GM18502 (cell line): ENCODE data around the gene IRF2BPL.
"Not testable (repeated sequence)": the region's sequence is repeated elsewhere in the genome, so short reads cannot be mapped to it uniquely, and the experiment has no call there.

Source experiments
- ATAC-seq: cut with Tn5 transposase; IDR thresholded peaks from one replicate; pipeline ENCODE4 v1.9.1; 2021; ENCODE audit warnings: mild to moderate bottlenecking; ENCODE audit not compliant: unreplicated experiment, poor library complexity

IRF2BPL gene

DNA sequence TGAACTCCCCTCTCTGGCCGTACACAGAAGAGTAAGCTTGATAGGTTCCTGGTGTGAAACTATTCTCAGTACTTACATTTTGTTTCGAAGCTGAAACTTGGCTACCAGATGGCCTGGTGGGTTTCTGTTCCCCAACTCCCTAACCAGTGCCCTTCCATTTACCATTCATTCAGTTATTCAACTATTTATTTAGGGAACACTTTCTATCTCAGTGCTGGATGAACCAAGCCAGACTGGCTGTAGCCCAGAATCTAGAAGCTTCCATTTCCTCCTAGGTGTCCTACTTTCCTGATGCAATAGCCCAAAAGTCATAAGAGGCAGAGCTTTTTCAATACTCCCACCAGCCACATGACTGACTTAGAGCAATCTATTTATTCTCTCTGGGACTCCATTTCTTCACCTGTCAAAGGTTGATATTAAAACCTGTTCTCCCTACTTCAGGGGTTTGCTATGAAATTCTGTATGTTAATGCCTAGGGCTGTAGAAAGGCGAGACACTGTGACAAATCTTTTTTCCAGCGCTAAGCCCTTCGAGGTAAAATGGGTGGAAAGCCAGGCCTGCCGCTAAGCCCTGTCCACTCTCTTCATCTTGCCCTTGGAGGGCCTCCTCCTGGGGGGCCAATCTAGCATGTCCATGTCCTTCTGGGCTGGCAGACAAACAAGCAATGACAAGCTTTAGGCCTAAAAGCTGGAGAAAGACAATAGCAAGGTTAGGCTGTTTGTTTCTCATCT lies 8.1 kb upstream of the IRF2BPL start:
- no peak for ATAC-seq

DNA sequence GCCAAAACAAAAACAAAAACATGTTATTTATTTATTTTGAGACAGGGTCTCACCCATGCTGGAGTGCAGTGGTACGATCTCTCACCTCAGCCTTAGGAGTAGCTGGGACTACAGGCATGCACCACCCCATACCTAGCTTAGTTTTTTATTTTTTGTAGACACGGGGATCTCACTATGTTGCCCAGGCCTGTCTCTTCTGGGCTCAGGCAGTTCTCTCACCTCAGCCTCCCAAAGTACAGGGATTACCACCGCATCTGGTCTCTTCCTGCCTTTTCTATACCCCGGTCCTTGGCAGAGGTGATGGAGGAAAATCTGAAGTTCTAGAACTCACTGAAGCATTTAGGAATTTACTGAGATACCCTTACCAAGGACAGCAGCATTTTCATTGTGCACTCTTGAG lies 6.8 kb upstream of the IRF2BPL start:
- ATAC-seq: no peak

DNA sequence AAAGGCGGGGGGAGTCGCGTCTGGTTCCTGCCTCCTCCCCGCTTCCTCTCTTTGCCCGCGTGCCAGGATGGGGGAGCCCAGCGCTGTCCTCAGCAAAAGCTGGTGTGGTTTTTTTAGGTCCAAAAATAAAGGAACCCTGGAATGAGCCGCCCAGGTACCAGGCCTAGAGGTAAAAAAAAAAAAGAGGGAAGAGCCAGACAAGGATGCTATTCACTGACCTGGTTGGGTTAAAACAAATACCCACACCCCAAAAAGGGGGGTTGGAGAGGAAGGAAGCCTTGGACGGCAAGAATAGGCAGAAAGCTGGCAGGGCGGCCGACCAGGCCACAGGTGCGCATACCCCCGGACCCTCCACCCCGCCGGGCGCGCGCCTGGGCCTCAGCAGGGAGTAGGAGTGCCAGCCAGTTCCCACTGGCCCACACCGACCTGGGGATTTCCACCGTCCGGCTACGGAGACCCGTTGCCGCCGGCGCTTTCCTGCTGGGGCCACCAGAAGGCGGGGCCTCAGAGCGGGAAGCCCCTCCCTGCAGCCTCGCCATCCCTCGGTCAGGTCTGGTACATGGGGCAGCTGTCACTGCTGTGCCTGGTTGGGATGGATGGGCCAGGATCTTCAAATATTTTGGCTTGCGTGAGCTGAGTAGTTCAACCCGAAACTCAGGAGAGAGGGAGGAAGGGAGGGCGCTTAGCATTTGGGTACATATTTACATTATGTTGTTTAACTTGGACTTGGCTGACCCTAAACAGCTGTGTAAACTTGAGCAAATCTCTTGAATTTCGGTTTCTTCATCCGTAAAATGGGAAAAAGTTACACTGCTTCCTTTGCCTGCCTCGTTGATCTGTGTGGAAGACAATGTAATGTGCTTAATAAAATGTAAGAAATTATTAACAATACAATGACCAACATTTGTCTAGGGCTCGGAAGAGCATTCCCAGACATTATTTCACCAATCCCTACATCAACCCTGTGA lies 5.4 kb upstream of the IRF2BPL start:
- ATAC-seq: peak; percentile 78

DNA sequence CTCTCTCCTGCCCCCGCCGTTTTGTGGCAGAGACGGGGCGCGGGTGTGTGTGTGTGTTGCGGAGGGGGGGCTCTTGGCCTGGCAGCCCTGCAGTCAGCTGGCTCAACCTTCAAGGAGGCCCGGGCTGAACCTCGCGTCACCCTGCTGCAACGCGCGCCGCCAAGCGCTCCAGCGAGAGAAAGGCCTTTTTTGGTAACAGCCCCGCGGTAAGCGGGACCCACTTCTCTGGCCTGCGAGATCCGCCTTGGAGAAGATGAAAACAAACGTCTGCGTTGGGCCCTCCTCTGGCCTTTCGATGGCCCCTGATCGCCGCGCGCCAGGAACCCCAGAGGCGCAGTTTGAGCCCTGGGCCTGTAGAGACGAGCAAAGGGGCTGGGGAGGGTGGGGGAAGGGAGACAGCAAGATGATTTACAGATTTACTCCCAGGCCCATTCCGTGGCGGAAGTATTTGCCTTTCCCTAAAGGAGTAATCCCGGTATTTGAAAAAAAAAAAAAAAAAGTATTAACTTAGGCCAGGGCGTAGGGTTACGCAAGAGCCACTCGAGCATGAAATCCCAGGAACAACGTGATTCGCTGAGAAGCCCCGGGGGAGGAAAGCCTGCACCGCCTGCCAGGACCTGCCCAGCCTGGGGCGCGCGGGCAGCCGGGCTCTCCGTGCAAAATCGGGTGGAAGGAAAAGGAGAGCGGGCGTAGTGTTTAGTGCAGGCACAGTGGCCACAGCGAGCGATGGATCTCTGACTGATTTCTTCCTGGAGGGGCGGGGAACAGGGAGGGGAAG lies 4.5 kb upstream of the IRF2BPL start:
- no peak for ATAC-seq

DNA sequence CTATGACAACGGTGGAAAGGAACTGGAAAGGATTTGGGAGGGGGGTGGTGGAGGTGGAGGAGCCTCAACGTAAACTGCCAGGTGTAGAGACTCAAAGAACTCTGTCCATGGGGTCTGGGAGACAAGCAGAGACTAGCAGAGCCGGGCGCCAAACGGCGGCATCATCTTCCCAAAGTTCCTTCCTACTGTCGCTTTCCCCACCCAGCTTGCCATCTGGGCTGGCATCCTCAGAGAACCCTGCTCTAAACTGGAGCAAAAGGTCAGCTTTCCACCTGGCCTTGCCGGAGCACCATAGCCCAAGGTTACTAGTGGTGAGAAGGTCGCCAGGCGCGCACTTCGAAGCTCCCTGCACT lies 4.0 kb upstream of the IRF2BPL start:
- no peak for ATAC-seq

DNA sequence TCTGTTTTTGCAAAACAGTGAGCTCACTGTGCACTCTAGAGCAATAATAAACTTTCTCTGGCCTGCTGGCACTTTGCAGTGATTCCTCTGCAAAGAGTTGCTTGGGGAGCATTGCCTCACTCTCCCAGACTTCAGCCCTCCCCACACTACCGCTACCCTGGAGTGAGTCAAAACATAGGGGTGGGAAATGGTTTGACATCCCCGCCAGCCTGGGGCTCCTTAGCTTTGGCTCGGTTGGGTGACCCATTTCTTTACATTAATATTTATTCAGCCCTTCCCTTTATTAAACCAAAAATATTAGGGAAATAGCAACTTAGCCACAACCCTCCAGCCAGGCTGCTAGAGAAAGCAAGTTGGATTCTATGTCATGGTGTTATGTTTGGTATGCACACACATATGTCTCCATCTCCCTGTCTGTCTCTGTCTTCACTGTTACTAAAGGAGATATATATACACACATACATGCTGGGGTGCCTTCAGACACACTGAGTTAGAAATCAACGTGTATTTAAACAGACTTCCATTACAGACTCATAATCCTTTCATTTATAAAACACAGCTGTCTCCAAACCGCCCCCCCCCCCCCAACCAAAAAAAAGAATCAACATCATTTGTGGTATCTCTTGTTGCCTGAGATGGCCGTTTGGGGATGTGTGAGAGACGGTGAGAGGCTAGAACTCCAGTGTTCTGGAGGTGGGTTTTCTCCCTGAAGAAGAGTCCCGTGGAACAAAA lies 3.4 kb upstream of the IRF2BPL start:
- no peak for ATAC-seq

DNA sequence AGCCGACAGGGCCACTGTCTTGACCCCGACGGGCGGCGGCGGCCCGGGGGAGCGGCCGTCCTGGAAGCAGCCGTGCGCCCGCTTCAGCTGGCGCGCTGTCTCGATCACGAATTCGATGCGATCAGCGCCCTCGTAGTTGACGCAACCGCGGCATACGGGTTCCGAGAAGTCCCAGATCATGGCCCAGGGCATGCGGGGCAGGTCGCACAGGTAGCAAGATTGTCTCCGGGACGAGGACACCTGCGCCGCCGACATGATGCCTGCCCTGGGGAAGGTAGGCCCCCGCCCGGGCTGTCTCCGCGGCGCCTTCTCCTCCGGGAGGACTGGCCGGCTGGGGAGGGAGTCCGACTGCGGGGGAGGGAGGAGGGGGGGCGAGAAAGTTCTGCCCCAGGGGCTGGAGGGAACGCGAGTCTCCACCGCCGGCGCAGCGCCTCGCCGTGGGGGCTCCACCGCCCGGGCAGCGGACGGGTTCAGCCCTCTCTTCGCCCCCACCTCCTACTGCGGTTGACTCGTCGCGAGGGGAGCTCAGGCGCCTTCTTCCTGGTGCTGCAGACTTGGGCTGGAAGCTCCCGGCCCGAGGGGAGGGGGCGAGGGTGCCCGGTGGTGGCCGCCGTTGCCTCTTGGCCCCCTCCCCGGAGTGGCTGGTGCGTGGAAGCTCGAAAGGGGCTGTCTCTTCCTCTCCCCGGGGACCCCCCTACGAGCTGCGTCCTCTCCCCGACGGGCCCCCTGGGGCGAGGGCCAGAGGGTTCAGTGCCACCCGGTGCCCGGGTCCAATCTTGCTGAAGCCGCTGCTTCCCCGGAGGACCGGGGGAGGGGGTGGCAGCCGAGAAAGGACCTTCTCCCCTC lies 747 bp downstream of the IRF2BPL start:
- peak; percentile 30 for ATAC-seq

DNA sequence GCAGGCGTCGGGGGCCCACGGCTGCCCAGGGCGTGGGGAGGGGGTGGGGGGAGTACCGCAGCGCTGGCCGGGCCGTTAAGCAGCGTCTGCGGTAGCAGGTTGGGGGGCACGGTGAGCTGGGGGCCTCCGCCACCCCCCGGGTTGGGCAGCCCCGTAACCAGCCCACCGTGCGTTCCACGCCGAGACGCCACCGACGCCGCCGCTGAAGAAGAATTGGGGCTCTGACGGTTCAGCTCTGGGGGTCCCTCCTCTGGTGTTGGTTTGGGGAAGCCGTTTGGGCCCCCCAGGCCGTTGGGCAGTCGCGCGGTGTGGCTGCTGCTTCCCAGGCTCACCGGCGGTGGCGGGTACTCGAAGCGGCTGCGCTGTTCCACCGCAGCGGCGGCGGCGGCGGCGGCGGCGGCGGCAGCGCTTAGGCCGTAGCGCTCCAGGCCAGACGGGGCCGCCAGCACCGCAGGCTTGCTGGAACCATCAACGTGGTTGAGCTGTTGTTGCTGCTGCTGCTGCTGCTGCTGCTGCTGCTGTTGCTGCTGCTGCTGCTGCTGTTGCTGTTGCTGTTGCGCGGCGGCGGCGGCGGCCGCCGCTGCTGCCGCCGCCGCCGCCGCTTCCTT lies 1.5 kb downstream of the IRF2BPL start:
- peak; percentile 23 for ATAC-seq

DNA sequence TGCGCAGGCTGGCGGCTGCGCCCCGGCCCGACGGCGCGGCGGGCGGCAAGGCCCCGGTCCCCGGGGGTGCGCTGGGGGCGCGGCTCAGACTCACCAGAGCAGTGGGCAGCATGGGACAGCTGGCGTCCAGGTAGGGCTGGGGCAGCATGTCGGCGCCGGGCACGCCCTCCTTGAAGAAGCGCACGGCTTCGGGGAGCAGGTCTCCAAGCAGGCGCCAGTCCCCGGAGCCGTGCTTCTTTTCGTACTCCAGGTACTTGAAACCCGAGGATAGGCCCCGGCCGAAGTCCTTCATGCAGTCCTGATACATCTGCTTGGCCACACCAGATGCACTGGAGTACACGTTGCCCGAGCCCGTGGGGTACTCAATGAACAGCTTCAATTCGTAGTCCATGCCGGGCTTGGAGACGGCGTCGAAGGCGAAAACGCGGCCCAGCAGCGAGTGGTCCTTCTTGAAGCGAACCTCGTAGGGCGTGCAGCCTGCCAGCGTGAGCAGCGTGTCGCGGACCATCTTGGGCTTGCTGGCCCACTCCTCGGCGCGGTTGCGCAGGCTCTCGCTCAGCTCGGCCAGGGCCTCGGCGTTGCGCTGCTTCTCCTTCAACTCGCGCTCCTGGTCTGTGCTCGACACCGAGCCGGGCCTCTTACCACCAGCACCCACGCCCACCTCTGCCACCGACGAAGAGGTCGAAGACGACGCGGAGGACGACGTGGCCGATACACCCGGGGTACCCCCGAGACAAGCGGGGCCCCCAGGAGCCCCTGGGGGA lies 2.2 kb downstream of the IRF2BPL start:
- no peak for ATAC-seq

DNA sequence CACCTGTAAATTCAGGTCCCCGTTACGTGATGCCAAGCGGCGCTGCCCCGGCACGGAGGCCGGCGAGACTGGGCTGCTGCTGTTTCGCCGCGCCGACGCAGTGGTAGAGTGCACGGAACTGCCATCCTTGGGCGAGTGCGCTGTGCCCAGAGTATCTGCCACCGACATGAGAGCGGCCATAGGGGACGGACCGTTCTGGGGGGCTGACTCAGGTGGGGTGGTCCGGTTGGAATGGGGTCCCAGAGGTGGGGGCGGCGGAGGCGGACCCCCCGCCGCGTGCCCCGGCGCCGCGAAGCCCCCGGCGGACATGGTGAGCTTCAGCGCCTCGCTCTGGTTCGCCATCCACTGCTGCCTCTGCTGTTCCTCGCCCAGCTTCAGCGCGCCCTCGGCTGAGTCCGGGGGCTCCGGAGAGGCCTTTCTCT lies 2.8 kb downstream of the IRF2BPL start:
- no peak for ATAC-seq

DNA sequence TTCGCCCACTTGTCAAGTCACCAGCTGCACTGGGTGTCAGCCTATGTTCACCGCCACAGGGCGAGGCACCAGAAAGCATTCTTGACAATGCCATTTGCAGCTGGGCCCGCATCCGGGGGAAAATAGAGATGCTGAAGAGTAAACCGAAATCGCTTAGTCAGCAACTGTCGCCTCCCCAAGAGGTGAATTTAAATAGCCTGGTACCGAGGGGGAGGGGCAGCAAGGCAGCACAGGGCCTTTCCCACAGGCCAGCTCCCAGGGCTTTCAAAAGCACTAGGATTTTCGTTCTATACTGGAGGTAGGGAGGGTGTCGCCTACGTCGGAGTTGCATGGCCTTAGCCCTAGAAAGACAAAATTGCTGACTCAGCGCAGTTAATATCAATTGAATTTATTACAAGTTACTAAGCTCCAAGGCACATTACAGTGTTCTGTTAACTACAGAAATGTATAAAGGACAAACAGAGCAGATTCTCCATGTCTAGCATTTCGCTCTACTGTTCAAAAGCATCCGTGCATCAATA lies 4.3 kb downstream of the IRF2BPL start:
- ATAC-seq: no peak

DNA sequence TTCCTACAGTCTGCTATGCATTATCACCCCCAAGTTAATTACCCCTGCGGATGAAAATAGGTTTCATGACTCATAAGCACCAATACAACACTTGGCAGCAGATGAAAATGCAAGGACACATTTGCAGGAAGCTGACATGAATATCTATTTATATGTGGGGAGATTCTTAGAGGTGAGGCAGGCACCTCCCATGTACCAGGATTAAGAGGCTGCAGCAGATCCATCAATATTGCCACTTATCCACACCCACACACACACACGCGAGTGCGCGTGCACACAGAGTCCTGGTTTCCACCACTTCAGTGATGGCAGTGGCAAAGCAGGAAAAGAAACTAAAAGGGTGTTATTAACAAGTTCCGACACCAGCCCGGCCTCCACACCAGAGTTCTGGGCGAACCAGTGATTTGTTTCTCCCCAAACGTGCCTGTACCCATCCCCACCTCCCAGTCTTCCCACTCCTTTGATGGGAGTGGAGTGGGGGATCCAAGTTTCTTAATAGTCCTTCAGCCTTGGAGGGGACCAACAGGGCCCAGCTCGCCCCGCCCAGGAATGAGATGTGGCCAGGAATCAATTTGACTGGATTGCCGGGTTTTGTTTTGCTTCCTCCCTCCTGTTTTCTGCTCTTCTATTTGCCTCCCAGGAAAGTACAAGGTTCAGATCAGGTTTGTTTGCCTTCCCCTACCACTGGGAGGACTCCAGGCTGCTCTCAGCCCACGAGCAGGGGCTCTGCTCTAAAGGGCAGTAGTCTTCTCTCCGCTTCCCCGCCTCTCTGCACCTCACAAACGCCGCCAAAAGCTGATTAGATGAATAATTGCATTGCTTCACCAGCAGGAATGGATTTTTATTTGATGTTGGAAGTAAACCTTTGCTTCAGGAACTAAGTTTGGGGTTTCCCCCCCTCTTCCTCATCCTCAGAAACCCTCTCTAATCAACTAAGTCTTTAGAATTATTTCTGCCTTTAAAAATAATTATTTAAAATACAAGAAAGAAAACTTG lies 5.2 kb downstream of the IRF2BPL start:
- ATAC-seq: no peak

DNA sequence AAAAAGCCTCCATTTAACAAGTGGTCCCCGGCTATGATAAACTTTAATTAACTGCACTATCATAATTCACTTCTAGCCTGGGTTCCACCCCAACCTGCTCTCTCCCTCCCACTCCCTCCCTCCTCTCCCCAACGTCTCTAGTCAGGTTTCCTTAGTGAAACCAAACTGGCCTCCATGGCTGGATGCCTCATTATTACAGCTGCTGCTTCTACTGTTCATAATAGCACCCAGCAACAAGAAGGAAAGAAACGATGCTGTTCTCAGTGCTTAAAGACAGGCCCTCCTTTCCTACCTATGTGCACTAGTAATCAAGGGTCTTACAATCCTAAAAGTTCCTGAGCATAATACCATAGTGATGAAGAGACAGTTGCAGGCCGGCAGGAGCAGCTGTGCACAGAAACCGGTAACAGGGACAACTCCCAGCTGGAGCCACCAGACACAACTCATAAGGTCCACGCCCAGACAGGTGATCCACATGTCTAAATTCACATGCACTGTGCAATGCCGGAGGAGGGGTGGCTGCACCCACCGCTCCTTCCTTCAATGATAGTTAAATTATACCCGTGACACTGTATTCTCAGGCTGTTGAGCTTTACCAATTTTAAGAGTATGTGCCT lies 6.2 kb downstream of the IRF2BPL start:
- ATAC-seq: peak; percentile 70

DNA sequence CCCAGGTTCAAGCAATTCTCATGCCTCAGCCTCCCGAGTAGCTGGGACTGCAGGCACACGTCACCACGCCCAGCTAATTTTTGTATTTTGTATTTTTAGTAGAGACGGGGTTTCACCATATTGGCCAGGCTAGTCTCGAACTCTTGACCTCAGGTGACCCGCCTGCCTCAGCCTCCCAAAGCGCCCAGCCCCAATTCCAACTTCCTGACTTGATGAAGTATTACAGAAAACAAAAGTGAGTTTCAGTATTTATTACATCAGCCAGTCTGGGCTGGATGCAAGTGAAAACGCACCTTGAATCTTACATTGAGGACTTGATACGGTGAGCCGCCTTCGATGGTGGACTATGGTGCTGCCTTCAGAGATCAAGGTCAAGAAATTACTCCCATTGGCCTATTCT lies 7.1 kb downstream of the IRF2BPL start:
- ATAC-seq: not testable (repeated sequence)

DNA sequence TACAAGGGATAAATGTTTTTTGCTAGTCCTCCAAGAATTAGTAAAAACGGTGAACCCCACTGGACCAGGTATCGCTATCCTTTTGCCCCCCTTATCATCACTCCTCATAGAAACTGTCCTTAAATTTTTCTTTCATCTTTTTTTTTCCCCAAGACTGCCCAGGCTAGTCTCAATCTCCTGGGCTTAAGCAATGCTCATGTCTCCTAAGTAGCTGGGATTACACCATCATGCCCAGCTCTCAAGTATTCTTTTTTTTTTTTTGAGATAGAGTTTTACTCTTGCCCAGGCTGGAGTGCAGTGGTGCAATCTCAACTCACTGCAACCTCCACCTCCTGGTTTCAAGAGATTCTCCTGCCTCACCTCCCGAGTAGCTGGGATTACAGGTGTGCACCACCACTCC lies 9.7 kb downstream of the IRF2BPL start:
- ATAC-seq: no peak

DNA sequence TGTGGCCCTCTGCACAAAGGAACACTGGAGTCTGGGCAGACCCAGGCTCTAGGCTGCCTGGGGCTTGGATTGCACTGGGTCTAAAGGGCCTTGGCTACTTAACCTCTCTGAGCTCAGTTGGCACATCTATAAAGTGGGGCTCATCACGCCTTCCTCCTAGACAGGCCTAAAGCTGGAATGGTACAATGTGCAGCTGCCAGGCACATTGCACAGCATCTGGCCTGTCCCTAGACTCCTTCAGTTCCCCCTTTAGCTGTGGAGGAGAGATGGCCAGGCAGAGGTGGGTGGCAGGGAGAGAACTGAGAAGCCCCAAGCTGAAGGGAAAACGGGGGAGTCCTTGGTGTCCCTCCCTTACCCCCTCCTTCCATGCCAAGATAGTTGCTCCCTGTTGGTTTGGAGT lies 10.8 kb downstream of the IRF2BPL start:
- ATAC-seq: no peak
